RWPE2 (cell line): ENCODE measurements around the gene TRAPPC8.
A peak's percentile ranks its signal among the peaks of the same experiment; 100 is the strongest.
"Not testable (repeated sequence)": the region's sequence is repeated elsewhere in the genome, so short reads cannot be mapped to it uniquely, and the experiment has no call there.

Source experiments
- ATAC-seq: fragments of 200-7000 bp; cut with Tn5 transposase; 3 replicates; pipeline ENCODE4 v1.9.1; 2021; ENCODE audit warnings: low read depth
- DNase-seq: peaks from one replicate; pipeline ENCODE4 v3.0.0-alpha.2; 2020; ENCODE audit warnings: low spot score
- H3K27ac ChIP-seq: fragments of 450-650 bp; 2 replicates; pipeline ENCODE4 v1.5.1; 2017; ENCODE audit warnings: mild to moderate bottlenecking; ENCODE audit not compliant: poor library complexity, severe bottlenecking
- H3K27me3 ChIP-seq: fragments of 250-450 bp; sonication (Bioruptor Pico); 2 replicates; pipeline ENCODE4 v1.5.1; 2021; ENCODE audit warnings: mild to moderate bottlenecking, moderate library complexity; ENCODE audit not compliant: insufficient read depth, poor library complexity, severe bottlenecking
- H3K36me3 ChIP-seq: fragments of 250-450 bp; sonication (Bioruptor Pico); 2 replicates; pipeline ENCODE4 v1.5.1; 2020; ENCODE audit warnings: low read depth, mild to moderate bottlenecking, moderate library complexity
- H3K4me1 ChIP-seq: fragments of 250-450 bp; sonication (Bioruptor Pico); 2 replicates; pipeline ENCODE4 v1.5.1; 2021; ENCODE audit warnings: mild to moderate bottlenecking, moderate library complexity; ENCODE audit not compliant: insufficient read depth, poor library complexity, severe bottlenecking
- H3K4me3 ChIP-seq: fragments of 250-450 bp; sonication (Bioruptor Pico); 2 replicates; pipeline ENCODE4 v1.5.1; 2021; ENCODE audit warnings: mild to moderate bottlenecking, moderate library complexity; ENCODE audit not compliant: severe bottlenecking
- H3K9me3 ChIP-seq: fragments of 250-450 bp; sonication (Bioruptor Pico); 2 replicates; pipeline ENCODE4 v1.5.1; 2021; ENCODE audit warnings: mild to moderate bottlenecking, moderate library complexity; ENCODE audit not compliant: severe bottlenecking
- CTCF ChIP-seq: fragments of 450-650 bp; IDR thresholded peaks from one replicate; pipeline ENCODE4 v1.5.1; 2017; ENCODE audit warnings: mild to moderate bottlenecking, moderate library complexity; ENCODE audit not compliant: poor library complexity, severe bottlenecking

The TRAPPC8 gene

GRCh38 chr18:31952223-31952622, 9.3 kb upstream of the TRAPPC8 start:
- Histone ChIP-seq H3K27me3 (no peaks in the 10 kb centered on the region), H3K9me3 (no peaks in the 10 kb centered on the region), H3K36me3 (no peaks in the 10 kb centered on the region), H3K27ac (no peak overlapping the region), H3K4me1 (no peaks in the 10 kb centered on the region), H3K4me3 (no peak overlapping the region)
- ATAC-seq (no peak), DNase-seq (no peak)
- TF ChIP-seq CTCF: no peak

- ATAC-seq (no peak), DNase-seq (no peak)
- no peaks in the 10 kb centered on the region for H3K36me3 ChIP-seq
- H3K4me1 ChIP-seq: no peaks in the 10 kb centered on the region
- H3K9me3 ChIP-seq: no peaks in the 10 kb centered on the region
- no peaks in the 10 kb centered on the region for H3K27me3 ChIP-seq
- no peak overlapping the region for H3K4me3 ChIP-seq
- no peak for TF ChIP-seq CTCF
- no peak overlapping the region for H3K27ac ChIP-seq
Observed at GRCh38 chr18:31950583-31950982, 7.7 kb upstream of the TRAPPC8 start.

- not testable (repeated sequence) for H3K4me1 ChIP-seq, ATAC-seq, H3K9me3 ChIP-seq, H3K4me3 ChIP-seq, H3K27ac ChIP-seq, DNase-seq, H3K27me3 ChIP-seq, H3K36me3 ChIP-seq
Observed at GRCh38 chr18:31948349-31948748, 5.4 kb upstream of the TRAPPC8 start.

- Histone ChIP-seq H3K4me3 (no peak overlapping the region), H3K27me3 (no peaks in the 10 kb centered on the region), H3K4me1 (peaks cover 4% of the 10 kb centered on the region), H3K27ac (no peak overlapping the region), H3K36me3 (no peaks in the 10 kb centered on the region), H3K9me3 (no peaks in the 10 kb centered on the region)
- ATAC-seq: no peak
- DNase-seq: no peak
- no peak for TF ChIP-seq CTCF
Observed at GRCh38 chr18:31946305-31947046, 3.5 kb upstream of the TRAPPC8 start.

GRCh38 chr18:31943878-31944816, 1.2 kb upstream of the TRAPPC8 start:
- no peak for TF ChIP-seq CTCF
- Histone ChIP-seq H3K27ac (peak overlapping the region; percentile 74), H3K4me3 (peak overlapping the region; percentile 98), H3K27me3 (no peaks in the 10 kb centered on the region), H3K4me1 (peaks cover 8% of the 10 kb centered on the region), H3K36me3 (0 out of 2 replicates have a peak, but pooled peaks cover 7% of the 10 kb centered on the region), H3K9me3 (no peaks in the 10 kb centered on the region)
- ATAC-seq: no peak
- DNase-seq: no peak
